H1 (cell line): ENCODE data around the gene EMP3. TPM values are rescaled to one million over a fixed set of nuclear protein-coding genes. Genes with fewer than 3 reads are reported as not detected.

Experiments
- NRF1 ChIP-seq: IDR thresholded peaks from 2 replicates; pipeline ENCODE4 v1.6.1; 2011; ENCODE audit warnings: mild to moderate bottlenecking, low read depth, low read length, improper control_type of control experiment
- POLR2A ChIP-seq, 2 experiments: IDR thresholded peaks; 1 replicate in 1 of 2; 2 replicates in 1 of 2; pipeline ENCODE4 v1.6.1; 2011; ENCODE audit warnings: low read depth in 2 of 2, low read length in 2 of 2, mild to moderate bottlenecking in 2 of 2; ENCODE audit errors: control extremely low read depth in 1 of 2
- polyA plus RNA-seq, 7 experiments: library from polyadenylated mRNA; depleted of rRNA in 3 of 7; stranded (reverse) in 5 of 7; unstranded in 2 of 7; fragments of >200 nt in 5 of 7; fragments of 200-250 nt in 2 of 7; gene quantifications; 1 replicate in 5 of 7; 2 replicates in 1 of 7; 4 replicates in 1 of 7; pipeline versions ENCODE4 v1.2.1 to v1.2.3, GENCODE V29; 2011 to 2013; ENCODE audit warnings: missing spikeins in 2 of 7, mixed read lengths in 2 of 7
- total RNA-seq: library from RNA; stranded (reverse); fragmentation: NEBNext Ultra II Directional; extraction: Animal tissue kit (Norgen Biotek cat#: 25700); gene quantifications from 2 replicates; pipeline ENCODE4 v1.2.1, GENCODE V29; 2021
- TF ChIP-seq, protein P1 (sequence below): fragments of 300-600 bp; sonication (generic); IDR thresholded peaks from 2 replicates; pipeline ENCODE4 v1.7.1; 2012; ENCODE audit warnings: low read length, moderate library complexity, mild to moderate bottlenecking, inconsistent platforms; ENCODE audit not compliant: insufficient replicate concordance

EMP3 gene
- total and polyA plus RNA-seq, 2 of the 8 experiments (the other 6 are each of a cell fraction or from before 2014, with no cell fraction given): 18.4 to 87.8 TPM

DNA sequence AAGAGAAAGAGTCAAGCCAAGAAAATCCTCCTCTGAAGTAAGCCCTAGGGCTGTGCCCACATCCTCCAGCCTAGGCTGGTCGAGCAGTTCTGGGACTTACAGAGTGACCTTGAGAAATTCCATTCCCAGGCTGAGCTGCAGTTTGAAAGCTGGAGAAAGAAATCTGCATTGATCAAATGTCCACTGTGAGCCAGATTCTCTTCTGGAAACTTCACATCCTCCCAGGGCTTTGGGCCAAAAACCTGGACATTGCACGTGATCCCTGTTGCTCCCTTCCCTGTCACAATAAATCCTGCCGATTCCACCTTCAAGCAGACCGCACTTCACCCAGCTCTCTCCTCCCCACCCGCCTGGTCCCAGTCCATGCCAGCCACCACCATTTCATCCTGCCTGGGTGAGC lies 22.7 kb downstream of the EMP3 start (continued):
- TF ChIP-seq, protein P1, sequence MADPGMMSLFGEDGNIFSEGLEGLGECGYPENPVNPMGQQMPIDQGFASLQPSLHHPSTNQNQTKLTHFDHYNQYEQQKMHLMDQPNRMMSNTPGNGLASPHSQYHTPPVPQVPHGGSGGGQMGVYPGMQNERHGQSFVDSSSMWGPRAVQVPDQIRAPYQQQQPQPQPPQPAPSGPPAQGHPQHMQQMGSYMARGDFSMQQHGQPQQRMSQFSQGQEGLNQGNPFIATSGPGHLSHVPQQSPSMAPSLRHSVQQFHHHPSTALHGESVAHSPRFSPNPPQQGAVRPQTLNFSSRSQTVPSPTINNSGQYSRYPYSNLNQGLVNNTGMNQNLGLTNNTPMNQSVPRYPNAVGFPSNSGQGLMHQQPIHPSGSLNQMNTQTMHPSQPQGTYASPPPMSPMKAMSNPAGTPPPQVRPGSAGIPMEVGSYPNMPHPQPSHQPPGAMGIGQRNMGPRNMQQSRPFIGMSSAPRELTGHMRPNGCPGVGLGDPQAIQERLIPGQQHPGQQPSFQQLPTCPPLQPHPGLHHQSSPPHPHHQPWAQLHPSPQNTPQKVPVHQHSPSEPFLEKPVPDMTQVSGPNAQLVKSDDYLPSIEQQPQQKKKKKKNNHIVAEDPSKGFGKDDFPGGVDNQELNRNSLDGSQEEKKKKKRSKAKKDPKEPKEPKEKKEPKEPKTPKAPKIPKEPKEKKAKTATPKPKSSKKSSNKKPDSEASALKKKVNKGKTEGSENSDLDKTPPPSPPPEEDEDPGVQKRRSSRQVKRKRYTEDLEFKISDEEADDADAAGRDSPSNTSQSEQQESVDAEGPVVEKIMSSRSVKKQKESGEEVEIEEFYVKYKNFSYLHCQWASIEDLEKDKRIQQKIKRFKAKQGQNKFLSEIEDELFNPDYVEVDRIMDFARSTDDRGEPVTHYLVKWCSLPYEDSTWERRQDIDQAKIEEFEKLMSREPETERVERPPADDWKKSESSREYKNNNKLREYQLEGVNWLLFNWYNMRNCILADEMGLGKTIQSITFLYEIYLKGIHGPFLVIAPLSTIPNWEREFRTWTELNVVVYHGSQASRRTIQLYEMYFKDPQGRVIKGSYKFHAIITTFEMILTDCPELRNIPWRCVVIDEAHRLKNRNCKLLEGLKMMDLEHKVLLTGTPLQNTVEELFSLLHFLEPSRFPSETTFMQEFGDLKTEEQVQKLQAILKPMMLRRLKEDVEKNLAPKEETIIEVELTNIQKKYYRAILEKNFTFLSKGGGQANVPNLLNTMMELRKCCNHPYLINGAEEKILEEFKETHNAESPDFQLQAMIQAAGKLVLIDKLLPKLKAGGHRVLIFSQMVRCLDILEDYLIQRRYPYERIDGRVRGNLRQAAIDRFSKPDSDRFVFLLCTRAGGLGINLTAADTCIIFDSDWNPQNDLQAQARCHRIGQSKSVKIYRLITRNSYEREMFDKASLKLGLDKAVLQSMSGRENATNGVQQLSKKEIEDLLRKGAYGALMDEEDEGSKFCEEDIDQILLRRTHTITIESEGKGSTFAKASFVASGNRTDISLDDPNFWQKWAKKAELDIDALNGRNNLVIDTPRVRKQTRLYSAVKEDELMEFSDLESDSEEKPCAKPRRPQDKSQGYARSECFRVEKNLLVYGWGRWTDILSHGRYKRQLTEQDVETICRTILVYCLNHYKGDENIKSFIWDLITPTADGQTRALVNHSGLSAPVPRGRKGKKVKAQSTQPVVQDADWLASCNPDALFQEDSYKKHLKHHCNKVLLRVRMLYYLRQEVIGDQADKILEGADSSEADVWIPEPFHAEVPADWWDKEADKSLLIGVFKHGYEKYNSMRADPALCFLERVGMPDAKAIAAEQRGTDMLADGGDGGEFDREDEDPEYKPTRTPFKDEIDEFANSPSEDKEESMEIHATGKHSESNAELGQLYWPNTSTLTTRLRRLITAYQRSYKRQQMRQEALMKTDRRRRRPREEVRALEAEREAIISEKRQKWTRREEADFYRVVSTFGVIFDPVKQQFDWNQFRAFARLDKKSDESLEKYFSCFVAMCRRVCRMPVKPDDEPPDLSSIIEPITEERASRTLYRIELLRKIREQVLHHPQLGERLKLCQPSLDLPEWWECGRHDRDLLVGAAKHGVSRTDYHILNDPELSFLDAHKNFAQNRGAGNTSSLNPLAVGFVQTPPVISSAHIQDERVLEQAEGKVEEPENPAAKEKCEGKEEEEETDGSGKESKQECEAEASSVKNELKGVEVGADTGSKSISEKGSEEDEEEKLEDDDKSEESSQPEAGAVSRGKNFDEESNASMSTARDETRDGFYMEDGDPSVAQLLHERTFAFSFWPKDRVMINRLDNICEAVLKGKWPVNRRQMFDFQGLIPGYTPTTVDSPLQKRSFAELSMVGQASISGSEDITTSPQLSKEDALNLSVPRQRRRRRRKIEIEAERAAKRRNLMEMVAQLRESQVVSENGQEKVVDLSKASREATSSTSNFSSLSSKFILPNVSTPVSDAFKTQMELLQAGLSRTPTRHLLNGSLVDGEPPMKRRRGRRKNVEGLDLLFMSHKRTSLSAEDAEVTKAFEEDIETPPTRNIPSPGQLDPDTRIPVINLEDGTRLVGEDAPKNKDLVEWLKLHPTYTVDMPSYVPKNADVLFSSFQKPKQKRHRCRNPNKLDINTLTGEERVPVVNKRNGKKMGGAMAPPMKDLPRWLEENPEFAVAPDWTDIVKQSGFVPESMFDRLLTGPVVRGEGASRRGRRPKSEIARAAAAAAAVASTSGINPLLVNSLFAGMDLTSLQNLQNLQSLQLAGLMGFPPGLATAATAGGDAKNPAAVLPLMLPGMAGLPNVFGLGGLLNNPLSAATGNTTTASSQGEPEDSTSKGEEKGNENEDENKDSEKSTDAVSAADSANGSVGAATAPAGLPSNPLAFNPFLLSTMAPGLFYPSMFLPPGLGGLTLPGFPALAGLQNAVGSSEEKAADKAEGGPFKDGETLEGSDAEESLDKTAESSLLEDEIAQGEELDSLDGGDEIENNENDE: no peak
- TF ChIP-seq NRF1: no peak
- TF ChIP-seq POLR2A (IDR thresholded peaks at IDR 0.05; ENCODE audit: control extremely low read depth in 1 of 2, low read depth in 2 of 2, low read length in 2 of 2): no peak
- TF ChIP-seq, all 59 proteins: peak for 0
